ENCODE measurements around the gene MYEOV. TPM values are rescaled to one million over a fixed set of nuclear protein-coding genes. Genes with fewer than 3 reads are reported as not detected.
A peak's percentile ranks its signal among the peaks of the same experiment; 100 is the strongest.

Gene MYEOV
- total and polyA plus RNA-seq, 9 of the 15 experiments (the other 6 are each of a cell fraction or from before 2014, with no cell fraction given), result 10.2 to 133 (median 32.2) TPM

DNA sequence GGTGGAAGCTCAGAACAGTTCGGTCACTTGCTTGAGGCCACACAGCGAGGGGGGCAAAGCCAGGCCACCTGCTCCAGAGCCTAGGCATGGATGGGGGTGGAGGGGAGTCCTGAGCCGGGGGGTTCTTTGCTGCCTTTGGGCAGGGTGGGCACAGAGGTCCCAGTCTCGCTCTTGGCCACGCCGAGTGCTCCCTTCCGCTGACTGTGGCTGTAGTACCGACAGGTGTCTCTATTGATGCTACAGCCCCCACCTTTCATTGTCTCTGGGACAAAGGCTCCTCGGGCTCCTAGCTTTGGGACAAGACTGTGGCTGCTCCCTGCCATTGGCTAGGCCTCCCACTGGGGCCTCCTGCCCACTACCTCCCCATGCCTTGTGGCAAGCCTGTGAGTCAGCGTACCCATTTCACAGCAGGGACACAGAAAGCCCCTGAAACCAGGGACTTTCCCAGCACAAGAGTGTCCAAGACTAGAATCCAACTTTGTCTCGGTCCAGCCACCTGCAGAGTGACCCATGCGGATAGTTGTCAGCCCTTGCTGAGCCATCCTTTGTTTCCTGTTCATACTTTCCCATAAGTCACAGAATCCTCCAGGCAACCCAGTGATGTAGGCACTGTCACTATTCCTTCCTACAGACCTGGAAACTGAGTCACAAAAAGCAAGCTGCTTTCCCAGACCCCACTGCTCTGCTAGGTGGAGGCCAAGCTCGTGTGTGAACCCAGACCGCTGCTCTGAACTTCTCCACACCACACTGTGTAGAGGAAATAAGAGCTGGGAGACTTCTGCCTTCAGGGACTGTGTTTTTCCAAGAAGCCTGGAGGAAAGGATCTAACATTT, 17.2 kb downstream of the MYEOV start:
- POLR2A ChIA-PET, result interaction anchor here (0.6 kb wide), 3 partner anchors 12 to 90 kb away, joined by 3 read pairs; no protein-coding TSS in a partner anchor
- WGBS (ENCODE audit: insufficient coverage, low coverage, missing lambda C conversion rate), result 69% methylated on average over 12 of the region's 14 CpGs
- intact Hi-C loops (cut with micrococcal nuclease) (no loop called here), in situ Hi-C loops (cut with MboI) (no loop called here)
- Histone ChIP-seq H3K27ac (ENCODE audit: extremely low read depth, low read depth, low read length) (no peak overlapping the region), H3K9me3 (replicated peaks; ENCODE audit: control insufficient read depth, insufficient read depth, low read depth, low read length) (no peaks in the 10 kb centered on the region), H3K36me3 (ENCODE audit: control insufficient read depth, insufficient read depth, low read length) (no peaks in the 10 kb centered on the region; the same call in 2 of the 3 replicates), H4K20me1 (replicated peaks; ENCODE audit: control insufficient read depth, insufficient read depth, low read length) (peaks cover 15% of the 10 kb centered on the region), H3K4me3 (no peak overlapping the region), H3K4me1 (replicated peaks in 1 of 2; ENCODE audit: control insufficient read depth in 2 of 2, insufficient read depth in 2 of 2, low read length in 2 of 2) (peaks cover 0 to 3% of the 10 kb centered on the region in 2 experiments; a peak in 1 of 5 replicates), H3K27me3 (ENCODE audit: control insufficient read depth in 2 of 2, insufficient read depth in 2 of 2, low read length in 2 of 2) (no peaks in the 10 kb centered on the region), H3K79me2 (ENCODE audit: control insufficient read depth, insufficient read depth, low read length) (no peaks in the 10 kb centered on the region; the same call in 2 of the 3 replicates), H3K4me2 (ENCODE audit: insufficient read depth, low read length) (no peak overlapping the region), H2AFZ (ENCODE audit: low read depth, low read length) (no peak overlapping the region), H3K9me1 (ENCODE audit: control insufficient read depth, insufficient read depth, low read length) (peaks cover 4% of the 10 kb centered on the region), H3K9ac (ENCODE audit: insufficient read depth in 1 of 2, low read depth in 2 of 2, low read length in 2 of 2) (no peak overlapping the region)
- CTCF ChIA-PET (ENCODE audit: low intra/inter-chr PET ratio), result no interaction called here
- DNase-seq (ENCODE audit: extremely low read depth in 1 of 4, low spot score in 3 of 4) (no peak), FAIRE-seq (no peak), ATAC-seq (no peak)
- no TSS peak for BruUV-seq (replicated peaks)
- TF ChIP-seq ZFP36 (IDR thresholded peaks at IDR 0.05; ENCODE audit: low read depth, low read length, partially characterized antibody), result peak; percentile 7
- TF ChIP-seq, protein P1, sequence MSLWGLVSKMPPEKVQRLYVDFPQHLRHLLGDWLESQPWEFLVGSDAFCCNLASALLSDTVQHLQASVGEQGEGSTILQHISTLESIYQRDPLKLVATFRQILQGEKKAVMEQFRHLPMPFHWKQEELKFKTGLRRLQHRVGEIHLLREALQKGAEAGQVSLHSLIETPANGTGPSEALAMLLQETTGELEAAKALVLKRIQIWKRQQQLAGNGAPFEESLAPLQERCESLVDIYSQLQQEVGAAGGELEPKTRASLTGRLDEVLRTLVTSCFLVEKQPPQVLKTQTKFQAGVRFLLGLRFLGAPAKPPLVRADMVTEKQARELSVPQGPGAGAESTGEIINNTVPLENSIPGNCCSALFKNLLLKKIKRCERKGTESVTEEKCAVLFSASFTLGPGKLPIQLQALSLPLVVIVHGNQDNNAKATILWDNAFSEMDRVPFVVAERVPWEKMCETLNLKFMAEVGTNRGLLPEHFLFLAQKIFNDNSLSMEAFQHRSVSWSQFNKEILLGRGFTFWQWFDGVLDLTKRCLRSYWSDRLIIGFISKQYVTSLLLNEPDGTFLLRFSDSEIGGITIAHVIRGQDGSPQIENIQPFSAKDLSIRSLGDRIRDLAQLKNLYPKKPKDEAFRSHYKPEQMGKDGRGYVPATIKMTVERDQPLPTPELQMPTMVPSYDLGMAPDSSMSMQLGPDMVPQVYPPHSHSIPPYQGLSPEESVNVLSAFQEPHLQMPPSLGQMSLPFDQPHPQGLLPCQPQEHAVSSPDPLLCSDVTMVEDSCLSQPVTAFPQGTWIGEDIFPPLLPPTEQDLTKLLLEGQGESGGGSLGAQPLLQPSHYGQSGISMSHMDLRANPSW (CRISPR knock-in tag; IDR thresholded peaks at IDR 0.05), result no peak

Data from K562 (cell line).